Panc1 (cell line): ENCODE measurements around the gene MPHOSPH6. TPM values are rescaled to one million over a fixed set of nuclear protein-coding genes. Genes with fewer than 3 reads are reported as not detected.
"Not testable (repeated sequence)": the region's sequence is repeated elsewhere in the genome, so short reads cannot be mapped to it uniquely, and the experiment has no call there.

Source experiments
- ATAC-seq: fragments of 200-7000 bp; cut with Tn5 transposase; 2 replicates; pipeline ENCODE4 v1.9.1; 2020; ENCODE audit warnings: mild to moderate bottlenecking, moderate library complexity
- BruUV-seq: library from RNA; stranded (reverse); fragments of 400-500 nt; replicated peaks from 2 replicates; lab custom pipeline; 2021; lab: Mats Ljungman, UMichigan
- CTCF ChIA-PET: fragments of 300-600 bp; sonication (Branson Sonifier 250); formaldehyde crosslinking; loops from one replicate; lab custom pipeline; 2022; ENCODE audit warnings: antibody characterized with exemption; lab: Charles Lee
- POLR2A ChIA-PET: fragments of 300-600 bp; sonication (Branson Sonifier 250); formaldehyde crosslinking; loops from one replicate; lab custom pipeline; 2022; ENCODE audit warnings: antibody characterized with exemption; lab: Charles Lee
- DNase-seq: peaks from one replicate; pipeline ENCODE4 v3.0.0-alpha.2; 2010; ENCODE audit warnings: low read depth, low spot score
- H3K27ac ChIP-seq: 2 replicates; pipeline ENCODE4 v1.5.1; 2011; ENCODE audit warnings: mild to moderate bottlenecking, low read length, inconsistent platforms
- H3K27me3 ChIP-seq: fragments of 200-500 bp; sonication (Bioruptor generic); 2 replicates; pipeline ENCODE4 v1.6.0; 2014; ENCODE audit warnings: low read length, inconsistent platforms; ENCODE audit not compliant: control insufficient read depth, insufficient read depth
- H3K36me3 ChIP-seq: fragments of 200-500 bp; sonication (Bioruptor generic); 2 replicates; pipeline ENCODE4 v1.5.1; 2014; ENCODE audit warnings: inconsistent platforms, mild to moderate bottlenecking, low read length, moderate library complexity; ENCODE audit not compliant: control insufficient read depth, insufficient read depth
- H3K4me1 ChIP-seq: 2 replicates; pipeline ENCODE4 v1.5.1; 2011; ENCODE audit warnings: inconsistent platforms, mild to moderate bottlenecking, low read length, moderate library complexity; ENCODE audit not compliant: control insufficient read depth, insufficient read depth
- H3K4me3 ChIP-seq, 2 experiments: 2 replicates each; pipeline ENCODE4 v1.5.1; 2011 to 2012; ENCODE audit warnings: low read depth in 2 of 2, low read length in 2 of 2, mild to moderate bottlenecking in 2 of 2, inconsistent platforms in 1 of 2, moderate library complexity in 1 of 2
- H3K9me3 ChIP-seq: fragments of 200-500 bp; sonication (Bioruptor generic); 2 replicates; pipeline ENCODE4 v1.5.1; 2014; ENCODE audit warnings: low read depth, mild to moderate bottlenecking, inconsistent platforms, low read length, moderate library complexity; ENCODE audit not compliant: control insufficient read depth, insufficient read depth
- POLR2AphosphoS5 ChIP-seq: IDR thresholded peaks from 2 replicates; pipeline ENCODE4 v1.6.1; 2012; ENCODE audit warnings: mild to moderate bottlenecking, low read depth, low read length, moderate library complexity
- SIN3A ChIP-seq: IDR thresholded peaks from 2 replicates; pipeline ENCODE4 v1.6.1; 2012; ENCODE audit warnings: low read depth, mild to moderate bottlenecking, low read length, moderate library complexity, borderline replicate concordance; ENCODE audit not compliant: insufficient read depth
- TCF7L2 ChIP-seq: IDR thresholded peaks from 2 replicates; pipeline ENCODE4 v1.6.1; 2011; ENCODE audit warnings: mild to moderate bottlenecking, low read depth, low read length, inconsistent platforms
- in situ Hi-C: cut with HindIII; loops from 2 replicates; pipeline ENCODE4 v1.10.0; 2016; ENCODE audit warnings: low sequenced_read_pairs, low pct_unique_long_range_greater_than_20kb
- intact Hi-C: fragments of 100-400 bp; cut with micrococcal nuclease; formaldehyde crosslinking; loops from one replicate; pipeline ENCODE4 v1.10.0; 2022; ENCODE audit not compliant: unreplicated experiment
- total RNA-seq: library from RNA; stranded (reverse); gene quantifications from one replicate; pipeline ENCODE4 v1.2.1, GENCODE V29; 2021; ENCODE audit not compliant: unreplicated experiment
- TF ChIP-seq, protein P1 (sequence below): fragments of 450-650 bp; IDR thresholded peaks from 2 replicates; pipeline ENCODE4 v1.5.1; 2017; ENCODE audit warnings: mild to moderate bottlenecking
- TF ChIP-seq, protein P2 (sequence below), 2 experiments: IDR thresholded peaks; 2 replicates each; pipeline ENCODE4 v1.6.1; 2011 to 2012; ENCODE audit warnings: low read depth in 2 of 2, control low read depth in 1 of 2, low read length in 1 of 2, mild to moderate bottlenecking in 1 of 2, moderate library complexity in 1 of 2; ENCODE audit not compliant: insufficient read depth in 1 of 2

MPHOSPH6 gene
- total RNA-seq, 1 experiment from 2014 or later, result 36.7 TPM

- H3K9me3 ChIP-seq, result no peaks in the 10 kb centered on the region
- H3K27me3 ChIP-seq, result no peaks in the 10 kb centered on the region
- H3K4me1 ChIP-seq, result no peaks in the 10 kb centered on the region
- no peaks in the 10 kb centered on the region for H3K36me3 ChIP-seq
- no TSS peak for BruUV-seq
- ChIA-PET CTCF (no interaction called here), POLR2A (interaction anchor here (0.7 kb wide), 1 partner anchor 279 kb away, joined by 7 read pairs; no protein-coding TSS in a partner anchor)
- TF ChIP-seq, protein P1, sequence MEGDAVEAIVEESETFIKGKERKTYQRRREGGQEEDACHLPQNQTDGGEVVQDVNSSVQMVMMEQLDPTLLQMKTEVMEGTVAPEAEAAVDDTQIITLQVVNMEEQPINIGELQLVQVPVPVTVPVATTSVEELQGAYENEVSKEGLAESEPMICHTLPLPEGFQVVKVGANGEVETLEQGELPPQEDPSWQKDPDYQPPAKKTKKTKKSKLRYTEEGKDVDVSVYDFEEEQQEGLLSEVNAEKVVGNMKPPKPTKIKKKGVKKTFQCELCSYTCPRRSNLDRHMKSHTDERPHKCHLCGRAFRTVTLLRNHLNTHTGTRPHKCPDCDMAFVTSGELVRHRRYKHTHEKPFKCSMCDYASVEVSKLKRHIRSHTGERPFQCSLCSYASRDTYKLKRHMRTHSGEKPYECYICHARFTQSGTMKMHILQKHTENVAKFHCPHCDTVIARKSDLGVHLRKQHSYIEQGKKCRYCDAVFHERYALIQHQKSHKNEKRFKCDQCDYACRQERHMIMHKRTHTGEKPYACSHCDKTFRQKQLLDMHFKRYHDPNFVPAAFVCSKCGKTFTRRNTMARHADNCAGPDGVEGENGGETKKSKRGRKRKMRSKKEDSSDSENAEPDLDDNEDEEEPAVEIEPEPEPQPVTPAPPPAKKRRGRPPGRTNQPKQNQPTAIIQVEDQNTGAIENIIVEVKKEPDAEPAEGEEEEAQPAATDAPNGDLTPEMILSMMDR, result no peak
- TF ChIP-seq POLR2AphosphoS5, result no peak
- TF ChIP-seq, protein P2, sequence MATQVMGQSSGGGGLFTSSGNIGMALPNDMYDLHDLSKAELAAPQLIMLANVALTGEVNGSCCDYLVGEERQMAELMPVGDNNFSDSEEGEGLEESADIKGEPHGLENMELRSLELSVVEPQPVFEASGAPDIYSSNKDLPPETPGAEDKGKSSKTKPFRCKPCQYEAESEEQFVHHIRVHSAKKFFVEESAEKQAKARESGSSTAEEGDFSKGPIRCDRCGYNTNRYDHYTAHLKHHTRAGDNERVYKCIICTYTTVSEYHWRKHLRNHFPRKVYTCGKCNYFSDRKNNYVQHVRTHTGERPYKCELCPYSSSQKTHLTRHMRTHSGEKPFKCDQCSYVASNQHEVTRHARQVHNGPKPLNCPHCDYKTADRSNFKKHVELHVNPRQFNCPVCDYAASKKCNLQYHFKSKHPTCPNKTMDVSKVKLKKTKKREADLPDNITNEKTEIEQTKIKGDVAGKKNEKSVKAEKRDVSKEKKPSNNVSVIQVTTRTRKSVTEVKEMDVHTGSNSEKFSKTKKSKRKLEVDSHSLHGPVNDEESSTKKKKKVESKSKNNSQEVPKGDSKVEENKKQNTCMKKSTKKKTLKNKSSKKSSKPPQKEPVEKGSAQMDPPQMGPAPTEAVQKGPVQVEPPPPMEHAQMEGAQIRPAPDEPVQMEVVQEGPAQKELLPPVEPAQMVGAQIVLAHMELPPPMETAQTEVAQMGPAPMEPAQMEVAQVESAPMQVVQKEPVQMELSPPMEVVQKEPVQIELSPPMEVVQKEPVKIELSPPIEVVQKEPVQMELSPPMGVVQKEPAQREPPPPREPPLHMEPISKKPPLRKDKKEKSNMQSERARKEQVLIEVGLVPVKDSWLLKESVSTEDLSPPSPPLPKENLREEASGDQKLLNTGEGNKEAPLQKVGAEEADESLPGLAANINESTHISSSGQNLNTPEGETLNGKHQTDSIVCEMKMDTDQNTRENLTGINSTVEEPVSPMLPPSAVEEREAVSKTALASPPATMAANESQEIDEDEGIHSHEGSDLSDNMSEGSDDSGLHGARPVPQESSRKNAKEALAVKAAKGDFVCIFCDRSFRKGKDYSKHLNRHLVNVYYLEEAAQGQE (IDR thresholded peaks at IDR 0.05; ENCODE audit: insufficient read depth in 1 of 2, low read depth in 2 of 2, low read length in 1 of 2), result no peak
- TF ChIP-seq TCF7L2, result no peak
- no peak for TF ChIP-seq SIN3A
- intact Hi-C loops (no loop called here), in situ Hi-C loops (no loop called here)
- DNase-seq (no peak), ATAC-seq (no peak)
- no peak overlapping the region for H3K27ac ChIP-seq
- no peak overlapping the region for H3K4me3 ChIP-seq
Measured at GRCh38 chr16:82113741-82114140, 56.3 kb downstream of the MPHOSPH6 start.

- CTCF ChIA-PET, result no interaction called here
- intact Hi-C loops (no loop called here), in situ Hi-C loops (no loop called here)
- Histone ChIP-seq H3K4me1 (no peaks in the 10 kb centered on the region), H3K27me3 (no peaks in the 10 kb centered on the region), H3K36me3 (no peaks in the 10 kb centered on the region), H3K9me3 (no peaks in the 10 kb centered on the region), H3K27ac (no peak overlapping the region), H3K4me3 (no peak overlapping the region)
- ATAC-seq (no peak), DNase-seq (no peak)
- POLR2A ChIA-PET, result no interaction called here
- no TSS peak for BruUV-seq
- TF ChIP-seq TCF7L2 (no peak), POLR2AphosphoS5 (no peak), SIN3A (no peak)
- TF ChIP-seq, protein P2 (IDR thresholded peaks at IDR 0.05; ENCODE audit: insufficient read depth in 1 of 2, low read depth in 2 of 2, low read length in 1 of 2), result no peak
- TF ChIP-seq, protein P1, result no peak
Measured at GRCh38 chr16:82111944-82112343, 58.1 kb downstream of the MPHOSPH6 start.

DNA sequence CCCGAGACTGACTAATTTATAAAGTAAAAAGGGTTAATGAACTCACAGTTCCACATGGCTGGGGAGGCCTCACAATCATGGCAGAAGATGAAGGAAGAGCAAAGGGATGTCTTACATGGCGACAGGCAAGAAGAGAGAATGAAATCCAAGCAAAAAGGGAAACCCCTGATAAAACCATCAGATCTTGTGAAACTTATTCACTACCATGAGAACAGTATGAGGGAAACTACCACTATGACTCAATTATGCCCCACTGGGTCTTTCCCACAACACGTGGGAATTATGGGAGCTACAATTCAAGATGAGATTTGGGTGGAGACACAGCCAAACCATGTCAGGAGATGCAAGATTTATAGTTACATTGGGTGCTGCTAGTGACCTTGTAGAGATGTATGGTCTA is 60.8 kb downstream of the MPHOSPH6 start:
- CTCF ChIA-PET, in situ Hi-C loops, H3K27me3 ChIP-seq, H3K27ac ChIP-seq, intact Hi-C loops, H3K36me3 ChIP-seq, DNase-seq, ATAC-seq, POLR2A ChIA-PET, H3K4me1 ChIP-seq, H3K9me3 ChIP-seq, H3K4me3 ChIP-seq, BruUV-seq: not testable (repeated sequence)
